GM12891 (cell line): ENCODE measurements around the gene ERO1A.

ENCODE experiments used
- DNase-seq: peaks from one replicate; pipeline ENCODE4 v3.0.0; 2011; ENCODE audit warnings: low spot score; ENCODE audit not compliant: insufficient read length
- FAIRE-seq: peaks from 2 replicates; lab custom pipeline; 2011; peaks lifted over from hg19 to GRCh38; lab: Jason Lieb, UNC
- PAX5 ChIP-seq: IDR thresholded peaks from 2 replicates; pipeline ENCODE4 v1.6.1; 2011; ENCODE audit warnings: low read length, moderate library complexity, mild to moderate bottlenecking; ENCODE audit not compliant: insufficient read depth, severe bottlenecking
- POLR2A ChIP-seq: IDR thresholded peaks from 2 replicates; pipeline ENCODE4 v1.6.1; 2011; ENCODE audit warnings: low read depth, low read length, control low read depth
- POLR2AphosphoS5 ChIP-seq: IDR thresholded peaks from 2 replicates; pipeline ENCODE4 v1.6.1; 2011; ENCODE audit warnings: low read depth, low read length, control low read depth
- POU2F2 ChIP-seq: IDR thresholded peaks from 2 replicates; pipeline ENCODE4 v1.6.1; 2011; ENCODE audit warnings: low read depth, mild to moderate bottlenecking, control low read depth, low read length, moderate library complexity
- SPI1 ChIP-seq: IDR thresholded peaks from 2 replicates; pipeline ENCODE4 v1.6.1; 2011; ENCODE audit warnings: low read depth, low read length, control low read depth
- TAF1 ChIP-seq: IDR thresholded peaks from 2 replicates; pipeline ENCODE4 v1.6.1; 2011; ENCODE audit warnings: low read depth, low read length, control low read depth

ERO1A gene

GRCh38 chr14:52590318-52590717 lies 105.0 kb downstream of the ERO1A start:
- FAIRE-seq: no peak
- no peak for TF ChIP-seq TAF1
- TF ChIP-seq PAX5: no peak
- no peak for TF ChIP-seq POLR2A
- TF ChIP-seq SPI1: no peak
- no peak for TF ChIP-seq POLR2AphosphoS5
- TF ChIP-seq POU2F2: no peak
- no peak for DNase-seq
